CD4-positive, alpha-beta T cell treated with Interleukin-15 for 4 hours (primary cell): ENCODE results near the gene CIC.

ENCODE experiments used
- DNase-seq: peaks from one replicate; pipeline ENCODE4 v3.0.0-alpha.2; 2020; ENCODE audit warnings: low spot score

The CIC gene

GRCh38 chr19:42268704-42269477, at the start of gene CIC:
Gene CIC (plus strand): TSS chr19:42269252. CDS start chr19:42271784, 2,532 bp downstream.
- DNase-seq, result peak; percentile 100

GRCh38 chr19:42219812-42220750, 49.0 kb upstream of the CIC start, which contains the start of gene ZNF526:
Gene ZNF526 (plus strand): TSS chr19:42220312. CDS start chr19:42224404, 4,092 bp downstream.
- peak; percentile 97 for DNase-seq

DNA sequence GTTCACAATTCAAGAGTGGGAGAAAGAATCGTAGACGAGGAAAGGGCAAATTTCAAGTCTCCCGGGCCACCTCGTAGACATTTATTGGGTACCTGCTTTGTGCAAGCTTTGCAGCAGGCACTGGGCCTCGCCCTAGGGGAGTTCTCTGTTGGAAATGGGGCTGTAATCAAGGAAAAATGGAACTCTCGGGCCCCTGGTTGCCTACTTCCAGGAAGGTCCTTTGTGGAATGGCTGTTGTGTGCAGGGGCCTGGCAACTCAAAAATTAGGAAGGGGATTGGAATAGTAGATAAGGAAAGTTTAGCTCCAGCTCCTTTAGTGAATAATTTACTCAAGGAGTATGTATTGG, 48.3 kb upstream of the CIC start:
- DNase-seq, result no peak

- DNase-seq, result no peak
These were observed 43.9 kb upstream of the CIC start for GRCh38 chr19:42224940-42225717.

DNA sequence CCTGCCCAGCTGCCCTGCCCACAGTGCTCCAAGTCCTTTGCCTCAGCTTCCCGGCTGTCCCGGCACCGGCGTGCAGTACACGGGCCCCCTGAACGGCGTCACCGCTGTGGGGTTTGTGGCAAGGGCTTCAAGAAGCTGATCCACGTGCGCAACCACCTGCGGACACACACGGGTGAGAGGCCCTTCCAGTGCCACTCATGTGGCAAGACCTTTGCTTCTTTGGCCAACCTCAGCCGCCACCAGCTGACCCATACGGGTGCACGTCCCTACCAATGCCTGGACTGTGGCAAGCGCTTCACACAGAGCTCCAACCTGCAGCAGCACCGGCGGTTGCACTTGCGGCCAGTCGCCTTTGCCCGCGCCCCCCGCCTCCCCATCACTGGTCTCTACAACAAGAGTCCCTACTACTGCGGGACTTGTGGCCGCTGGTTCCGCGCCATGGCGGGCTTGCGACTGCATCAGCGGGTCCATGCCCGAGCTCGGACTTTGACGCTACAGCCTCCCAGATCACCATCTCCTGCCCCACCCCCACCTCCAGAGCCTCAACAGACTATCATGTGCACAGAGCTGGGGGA, 43.2 kb upstream of the CIC start:
- DNase-seq, result no peak

GRCh38 chr19:42226886-42227285, 42.2 kb upstream of the CIC start:
- DNase-seq, result no peak

DNA sequence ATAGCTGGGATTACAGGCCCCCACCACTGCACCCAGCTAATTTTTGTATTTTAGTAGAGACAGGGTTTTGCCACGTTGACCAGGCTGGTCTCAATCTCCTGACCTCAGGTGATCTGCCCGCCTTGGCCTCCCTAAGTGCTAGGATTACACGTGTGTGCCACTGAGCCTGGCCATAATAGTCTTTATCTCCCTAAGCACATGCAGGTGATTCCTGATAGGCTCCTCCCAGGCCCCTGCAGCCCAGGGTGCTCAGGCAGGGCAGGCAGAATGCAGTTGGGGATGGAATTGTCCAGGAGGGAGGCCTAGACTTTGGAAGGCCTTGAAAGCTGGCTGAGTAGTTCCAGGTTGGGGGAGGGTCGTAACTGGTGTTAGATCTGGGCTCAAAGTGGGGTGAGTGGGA, 40.4 kb upstream of the CIC start:
- no peak for DNase-seq

DNA sequence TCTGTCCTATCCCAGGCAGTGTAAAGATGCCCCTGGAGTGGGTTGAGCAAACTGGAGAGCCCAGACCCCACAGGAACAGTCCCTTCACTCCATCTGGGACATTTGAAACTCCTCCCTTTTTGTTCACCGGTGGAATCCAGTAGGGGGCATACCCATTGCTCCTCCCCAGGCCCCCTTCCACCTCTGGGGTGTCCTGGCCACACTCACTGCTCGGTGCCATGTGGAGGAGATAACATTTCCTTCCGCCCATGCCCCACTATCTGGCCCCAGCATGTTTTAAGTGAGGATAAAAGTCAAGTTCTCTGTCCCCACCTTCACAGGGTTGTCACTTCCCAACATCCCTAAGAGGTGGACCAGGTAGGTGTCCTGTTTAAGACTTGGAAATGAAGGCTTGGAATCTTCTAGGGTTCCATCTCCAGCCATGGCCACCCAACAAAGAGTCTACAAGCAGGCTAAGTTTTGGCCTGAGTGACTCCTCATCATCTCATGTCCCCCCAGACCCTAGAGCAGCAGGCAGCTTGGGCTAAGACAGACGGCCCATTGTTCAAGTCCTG, 39.7 kb upstream of the CIC start:
- no peak for DNase-seq

GRCh38 chr19:42229855-42230351, 39.1 kb upstream of the CIC start:
- DNase-seq, result no peak

DNA sequence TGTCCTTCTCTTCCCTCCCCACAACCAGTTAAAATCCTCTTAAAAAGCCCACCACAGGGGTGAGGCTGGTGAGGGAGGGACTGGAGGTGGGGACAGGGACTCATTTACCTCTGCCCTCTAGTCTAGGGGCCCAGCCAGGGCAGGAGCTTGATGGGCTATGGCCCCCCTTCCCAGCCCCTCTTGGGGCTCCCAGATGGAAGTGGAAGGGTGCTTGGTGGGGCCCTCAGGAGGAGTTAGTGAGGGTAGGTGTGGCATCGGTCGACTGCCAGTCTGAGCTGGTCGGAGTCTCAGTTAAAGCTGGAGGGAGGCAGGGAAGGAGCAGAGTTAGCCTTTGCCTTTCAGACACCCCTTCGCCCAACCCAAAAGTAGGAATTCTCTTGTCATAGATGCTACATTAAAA, 38.5 kb upstream of the CIC start:
- no peak for DNase-seq

GRCh38 chr19:42232435-42232834, 36.6 kb upstream of the CIC start:
- no peak for DNase-seq

DNA sequence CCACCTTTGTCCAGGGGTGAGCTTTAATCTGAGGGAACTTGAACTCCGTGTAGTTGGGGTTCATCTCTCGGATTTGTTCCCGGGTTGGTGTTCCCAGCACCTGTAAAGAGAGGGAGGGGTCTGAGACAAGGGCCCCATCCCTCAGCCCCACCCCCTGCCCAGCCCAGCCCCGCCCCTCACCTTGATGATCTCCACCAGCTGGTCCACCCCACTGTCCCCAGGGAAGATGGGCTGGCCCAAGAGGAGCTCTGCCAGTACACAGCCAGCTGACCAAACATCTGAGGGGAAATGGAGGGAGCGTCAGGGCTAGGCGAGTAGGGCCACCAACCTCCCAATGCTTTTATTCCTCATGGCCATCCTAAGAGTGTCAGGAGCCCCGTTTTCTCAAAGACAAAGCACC, 35.9 kb upstream of the CIC start:
- DNase-seq, result no peak

GRCh38 chr19:42233678-42234292, 35.3 kb upstream of the CIC start:
- DNase-seq, result no peak

DNA sequence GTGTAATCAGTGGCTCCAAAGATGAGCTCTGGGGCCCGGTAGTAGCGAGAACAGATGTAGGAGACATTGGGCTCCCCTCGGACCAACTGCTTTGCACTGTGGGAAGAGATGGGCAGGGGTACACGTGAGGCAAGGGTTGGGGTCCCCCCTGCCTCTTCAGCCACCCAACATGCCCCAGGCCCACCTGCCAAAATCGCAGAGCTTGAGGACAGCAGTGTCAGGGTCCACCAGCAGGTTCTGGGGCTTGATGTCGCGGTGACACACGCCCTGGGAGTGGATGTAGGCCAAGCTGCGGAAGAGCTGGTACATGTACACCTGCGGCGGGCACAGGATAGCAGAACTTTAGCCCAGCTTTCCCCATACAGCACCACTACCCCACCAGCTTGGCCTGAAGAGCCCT, 34.7 kb upstream of the CIC start:
- no peak for DNase-seq

- no peak for DNase-seq
These were observed 33.9 kb upstream of the CIC start for GRCh38 chr19:42235181-42235580.

- no peak for DNase-seq
These were observed 29.4 kb upstream of the CIC start for GRCh38 chr19:42239544-42240220.

GRCh38 chr19:42241279-42241678, 27.8 kb upstream of the CIC start:
- DNase-seq, result no peak

- no peak for DNase-seq
These were observed 27.0 kb upstream of the CIC start for GRCh38 chr19:42242069-42242511.

GRCh38 chr19:42242512-42243409, 26.3 kb upstream of the CIC start, which contains the start of gene GSK3A:
Gene GSK3A (minus strand): TSS chr19:42242602. CDS start chr19:42242465, 137 bp downstream.
- DNase-seq, result peak; percentile 96
